Measurements from ENCODE around the gene ZMPSTE24.

DNA sequence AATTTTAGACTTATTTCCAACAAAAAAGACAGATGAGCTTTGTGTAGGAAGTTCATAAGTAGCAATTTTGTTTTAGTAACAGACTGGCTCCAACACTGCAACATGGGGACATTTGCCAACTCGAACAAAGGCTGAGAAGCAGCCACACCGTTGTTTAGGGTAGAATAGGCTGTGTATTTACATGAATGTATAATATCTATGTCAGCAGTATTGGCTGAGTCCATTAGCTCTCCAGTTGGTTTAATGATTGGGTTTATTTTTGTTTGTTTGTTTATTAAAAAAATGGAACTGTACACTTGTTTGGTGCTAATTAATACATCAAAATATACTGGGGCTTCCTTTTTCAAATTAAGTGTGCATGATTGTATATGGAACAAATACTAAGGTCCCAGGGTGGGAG, 17.6 kb upstream of the ZMPSTE24 start:
- TF ChIP-seq, protein P1, sequence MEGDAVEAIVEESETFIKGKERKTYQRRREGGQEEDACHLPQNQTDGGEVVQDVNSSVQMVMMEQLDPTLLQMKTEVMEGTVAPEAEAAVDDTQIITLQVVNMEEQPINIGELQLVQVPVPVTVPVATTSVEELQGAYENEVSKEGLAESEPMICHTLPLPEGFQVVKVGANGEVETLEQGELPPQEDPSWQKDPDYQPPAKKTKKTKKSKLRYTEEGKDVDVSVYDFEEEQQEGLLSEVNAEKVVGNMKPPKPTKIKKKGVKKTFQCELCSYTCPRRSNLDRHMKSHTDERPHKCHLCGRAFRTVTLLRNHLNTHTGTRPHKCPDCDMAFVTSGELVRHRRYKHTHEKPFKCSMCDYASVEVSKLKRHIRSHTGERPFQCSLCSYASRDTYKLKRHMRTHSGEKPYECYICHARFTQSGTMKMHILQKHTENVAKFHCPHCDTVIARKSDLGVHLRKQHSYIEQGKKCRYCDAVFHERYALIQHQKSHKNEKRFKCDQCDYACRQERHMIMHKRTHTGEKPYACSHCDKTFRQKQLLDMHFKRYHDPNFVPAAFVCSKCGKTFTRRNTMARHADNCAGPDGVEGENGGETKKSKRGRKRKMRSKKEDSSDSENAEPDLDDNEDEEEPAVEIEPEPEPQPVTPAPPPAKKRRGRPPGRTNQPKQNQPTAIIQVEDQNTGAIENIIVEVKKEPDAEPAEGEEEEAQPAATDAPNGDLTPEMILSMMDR (IDR thresholded peaks at IDR 0.05), result no peak
- TF ChIP-seq POLR2AphosphoS5 (IDR thresholded peaks at IDR 0.05; ENCODE audit: low read depth, low read length) (no peak), SIN3A (IDR thresholded peaks at IDR 0.05; ENCODE audit: borderline replicate concordance, insufficient read depth, low read depth, low read length) (no peak), TCF7L2 (IDR thresholded peaks at IDR 0.05; ENCODE audit: low read depth, low read length) (no peak)
- TF ChIP-seq, protein P2, sequence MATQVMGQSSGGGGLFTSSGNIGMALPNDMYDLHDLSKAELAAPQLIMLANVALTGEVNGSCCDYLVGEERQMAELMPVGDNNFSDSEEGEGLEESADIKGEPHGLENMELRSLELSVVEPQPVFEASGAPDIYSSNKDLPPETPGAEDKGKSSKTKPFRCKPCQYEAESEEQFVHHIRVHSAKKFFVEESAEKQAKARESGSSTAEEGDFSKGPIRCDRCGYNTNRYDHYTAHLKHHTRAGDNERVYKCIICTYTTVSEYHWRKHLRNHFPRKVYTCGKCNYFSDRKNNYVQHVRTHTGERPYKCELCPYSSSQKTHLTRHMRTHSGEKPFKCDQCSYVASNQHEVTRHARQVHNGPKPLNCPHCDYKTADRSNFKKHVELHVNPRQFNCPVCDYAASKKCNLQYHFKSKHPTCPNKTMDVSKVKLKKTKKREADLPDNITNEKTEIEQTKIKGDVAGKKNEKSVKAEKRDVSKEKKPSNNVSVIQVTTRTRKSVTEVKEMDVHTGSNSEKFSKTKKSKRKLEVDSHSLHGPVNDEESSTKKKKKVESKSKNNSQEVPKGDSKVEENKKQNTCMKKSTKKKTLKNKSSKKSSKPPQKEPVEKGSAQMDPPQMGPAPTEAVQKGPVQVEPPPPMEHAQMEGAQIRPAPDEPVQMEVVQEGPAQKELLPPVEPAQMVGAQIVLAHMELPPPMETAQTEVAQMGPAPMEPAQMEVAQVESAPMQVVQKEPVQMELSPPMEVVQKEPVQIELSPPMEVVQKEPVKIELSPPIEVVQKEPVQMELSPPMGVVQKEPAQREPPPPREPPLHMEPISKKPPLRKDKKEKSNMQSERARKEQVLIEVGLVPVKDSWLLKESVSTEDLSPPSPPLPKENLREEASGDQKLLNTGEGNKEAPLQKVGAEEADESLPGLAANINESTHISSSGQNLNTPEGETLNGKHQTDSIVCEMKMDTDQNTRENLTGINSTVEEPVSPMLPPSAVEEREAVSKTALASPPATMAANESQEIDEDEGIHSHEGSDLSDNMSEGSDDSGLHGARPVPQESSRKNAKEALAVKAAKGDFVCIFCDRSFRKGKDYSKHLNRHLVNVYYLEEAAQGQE (IDR thresholded peaks at IDR 0.05; ENCODE audit: insufficient read depth in 1 of 2, low read depth in 2 of 2, low read length in 1 of 2), result no peak
